Duodenal mucosa (tissue), 2 donors: ENCODE results near the gene GABARAP.
A peak's percentile ranks its signal among the peaks of the same experiment; 100 is the strongest.
"Not testable (repeated sequence)": the region's sequence is repeated elsewhere in the genome, so short reads cannot be mapped to it uniquely, and the experiment has no call there.

Source experiments
- H3K27ac ChIP-seq: one replicate; pipeline ENCODE4 v1.7.0; 2013; ENCODE audit warnings: low read depth, low read length
- H3K27me3 ChIP-seq, 2 donors: one replicate each; pipeline ENCODE4 v1.7.0; 2013; ENCODE audit warnings: low read length in 2 of 2, control low read depth in 1 of 2; ENCODE audit not compliant: insufficient read depth in 2 of 2, control insufficient read depth in 1 of 2
- H3K36me3 ChIP-seq, 2 donors: one replicate each; pipeline ENCODE4 v1.7.0; 2013; ENCODE audit warnings: low read length in 2 of 2, control low read depth in 1 of 2; ENCODE audit not compliant: insufficient read depth in 2 of 2, control insufficient read depth in 1 of 2
- H3K4me1 ChIP-seq, 2 donors: one replicate each; pipeline ENCODE4 v1.7.0; 2013; ENCODE audit warnings: low read length in 2 of 2, control low read depth in 1 of 2; ENCODE audit not compliant: insufficient read depth in 2 of 2, control insufficient read depth in 1 of 2
- H3K4me3 ChIP-seq, 2 donors: one replicate each; pipeline ENCODE4 v1.7.0; 2013; ENCODE audit warnings: low read length in 2 of 2, low read depth in 1 of 2
- H3K9ac ChIP-seq, 2 donors: one replicate each; pipeline ENCODE4 v1.7.0; 2013; ENCODE audit warnings: low read length in 2 of 2, low read depth in 1 of 2
- H3K9me3 ChIP-seq, 2 donors: one replicate each; pipeline ENCODE4 v1.7.0; 2013; ENCODE audit warnings: low read length in 2 of 2, control low read depth in 1 of 2; ENCODE audit not compliant: control insufficient read depth in 1 of 2

The GABARAP gene

DNA sequence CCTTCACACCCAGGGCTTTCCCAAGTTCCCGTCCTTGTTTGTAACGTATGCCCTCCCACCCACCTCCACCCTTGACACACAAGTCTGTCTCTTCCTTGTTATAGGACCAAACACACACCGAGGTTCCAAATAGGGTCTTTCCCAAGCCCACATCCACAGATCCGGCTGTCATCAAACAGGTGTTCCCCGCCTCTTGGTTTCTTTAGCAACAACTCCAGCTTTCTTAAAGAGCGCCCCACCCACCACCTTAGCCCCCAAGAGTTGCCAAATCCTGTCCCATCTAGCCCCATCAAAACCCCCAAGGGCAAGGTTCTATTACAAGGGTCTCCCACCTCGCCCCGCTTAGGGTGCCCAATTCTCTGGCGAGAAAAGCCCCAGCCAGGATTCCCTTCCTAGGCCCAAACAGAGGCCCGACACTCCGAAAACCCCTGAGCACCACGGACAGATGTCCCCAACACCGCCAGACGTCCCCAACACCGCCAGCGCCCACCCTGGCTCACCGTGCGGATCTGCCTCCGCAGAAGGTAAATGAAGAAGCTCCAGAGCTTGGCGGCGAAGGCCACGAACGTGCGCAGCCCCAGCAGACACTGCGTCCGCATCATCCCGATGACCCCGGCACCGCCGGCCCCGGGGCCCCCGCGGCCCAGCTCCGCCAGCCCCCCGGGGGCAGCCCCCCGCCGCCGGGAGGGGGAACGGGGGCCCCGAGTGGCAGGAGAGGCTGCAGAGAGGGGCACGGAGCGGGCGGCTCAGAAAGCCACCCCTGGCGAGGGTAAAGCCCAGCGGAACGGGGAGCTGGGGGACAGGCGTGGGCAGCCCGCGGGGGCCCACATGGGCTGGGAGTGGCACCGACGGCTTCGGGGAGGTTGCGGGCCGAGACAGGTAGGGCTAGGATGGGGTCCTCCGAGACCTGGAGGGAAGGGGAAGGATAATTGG, 8.7 kb upstream of the GABARAP start:
- Histone ChIP-seq H3K36me3 (peaks cover 18 to 29% of the 10 kb centered on the region in 2 donors), H3K9me3 (no peaks in the 10 kb centered on the region), H3K27ac (peak overlapping the region; percentile 100), H3K4me1 (peaks cover 24 to 46% of the 10 kb centered on the region in 2 donors), H3K27me3 (no peaks in the 10 kb centered on the region), H3K9ac (peak overlapping the region; percentile 89 to 97), H3K4me3 (peak overlapping the region; percentile 79 to 90)

DNA sequence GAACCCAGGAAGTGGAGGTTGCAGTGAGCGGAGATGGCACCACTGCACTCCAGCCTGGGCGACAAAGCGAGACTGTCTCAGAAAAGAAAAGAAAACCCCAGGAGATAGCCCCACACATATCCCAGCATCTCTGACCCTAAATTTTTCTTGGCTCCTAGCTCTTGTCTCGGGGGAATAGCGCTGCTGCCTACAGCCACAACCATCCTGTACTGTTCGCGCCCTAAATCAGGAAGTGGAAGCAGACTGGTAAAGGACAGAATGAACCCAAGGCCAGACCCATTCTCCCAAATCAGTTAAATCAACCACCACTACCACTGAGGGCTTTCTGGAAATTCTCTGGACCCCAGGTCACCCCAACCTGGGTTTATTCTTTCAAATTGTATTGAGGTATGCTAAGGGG, 7.6 kb upstream of the GABARAP start:
- Histone ChIP-seq H3K9me3 (no peaks in the 10 kb centered on the region), H3K4me1 (peaks cover 24 to 43% of the 10 kb centered on the region in 2 donors), H3K27ac (no peak overlapping the region), H3K4me3 (peak overlapping the region; percentile 79 to 90), H3K9ac (peak overlapping the region; percentile 89 to 97), H3K27me3 (no peaks in the 10 kb centered on the region), H3K36me3 (peaks cover 20 to 27% of the 10 kb centered on the region in 2 donors)

DNA sequence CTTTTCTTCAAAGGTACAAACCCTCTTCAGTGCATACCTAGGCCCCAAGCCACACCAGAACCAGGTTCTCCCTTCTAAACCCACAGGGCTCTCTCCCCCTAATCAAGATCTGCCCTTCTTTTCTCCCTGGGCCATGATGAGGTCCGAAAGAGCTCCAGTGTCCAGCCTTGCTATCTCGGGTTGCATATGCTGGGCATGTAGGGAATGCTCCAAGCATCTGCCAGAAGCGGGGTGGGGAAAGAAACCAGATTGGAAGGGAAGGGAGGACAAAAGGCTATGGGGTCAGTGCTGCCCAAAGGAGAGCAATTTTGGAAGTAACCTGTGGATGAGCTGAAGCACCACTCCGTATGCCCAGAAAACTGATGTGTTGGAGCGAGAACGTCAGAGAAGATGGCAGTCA, 7.0 kb upstream of the GABARAP start:
- Histone ChIP-seq H3K9me3 (no peaks in the 10 kb centered on the region), H3K27me3 (no peaks in the 10 kb centered on the region), H3K4me1 (peaks cover 24 to 36% of the 10 kb centered on the region in 2 donors), H3K36me3 (peaks cover 16 to 26% of the 10 kb centered on the region in 2 donors), H3K9ac (no peak overlapping the region), H3K4me3 (peak overlapping the region in 1 of 2 donors; percentile 6), H3K27ac (no peak overlapping the region)

DNA sequence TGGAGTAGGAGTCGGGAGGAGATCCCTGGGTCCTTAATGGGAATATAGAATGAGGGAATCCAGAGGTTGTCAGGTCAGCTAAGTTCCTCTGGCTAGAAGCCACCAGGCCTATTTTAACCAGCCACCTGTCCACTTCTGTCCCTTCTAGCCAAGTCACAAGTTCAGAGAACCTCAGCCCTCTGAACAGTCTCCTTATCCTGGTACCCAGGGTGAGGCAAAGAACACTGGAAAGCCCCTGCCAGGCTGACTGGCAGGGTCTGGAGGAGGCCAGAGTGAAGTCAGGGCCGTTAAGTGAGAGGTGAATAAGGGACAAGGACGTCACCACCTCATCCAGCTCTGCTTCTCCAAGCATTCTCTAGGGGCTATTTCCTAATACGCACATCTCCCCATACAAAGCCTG, 6.5 kb upstream of the GABARAP start:
- Histone ChIP-seq H3K27ac (no peak overlapping the region), H3K4me1 (peaks cover 24 to 33% of the 10 kb centered on the region in 2 donors)

DNA sequence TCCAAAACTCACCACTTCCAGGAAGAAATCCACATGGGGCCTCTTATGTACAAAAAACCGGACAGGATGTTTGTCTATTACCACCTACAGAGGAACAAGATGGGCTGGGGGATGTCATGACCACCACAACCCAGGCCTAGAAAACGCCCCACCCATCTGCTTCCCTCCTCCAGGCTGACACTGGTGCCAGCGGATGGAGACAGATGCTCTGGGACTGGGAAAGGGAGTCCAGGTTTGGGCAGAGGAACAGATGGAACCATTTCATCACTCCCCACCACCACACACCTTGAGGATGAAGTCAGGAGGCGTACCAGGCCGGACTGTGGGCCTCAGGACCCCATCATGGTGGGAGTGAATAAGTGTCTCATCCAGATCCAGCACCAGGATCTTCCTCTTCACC, 4.5 kb upstream of the GABARAP start:
- H3K9ac ChIP-seq: no peak overlapping the region
- no peak overlapping the region for H3K27ac ChIP-seq
- H3K4me1 ChIP-seq: peaks cover 21 to 29% of the 10 kb centered on the region in 2 donors
- H3K9me3 ChIP-seq: no peaks in the 10 kb centered on the region
- H3K27me3 ChIP-seq: no peaks in the 10 kb centered on the region
- no peak overlapping the region for H3K4me3 ChIP-seq
- H3K36me3 ChIP-seq: peaks cover 16 to 31% of the 10 kb centered on the region in 2 donors

More for the DNA sequence above, 6.5 kb upstream of the GABARAP start:
- Histone ChIP-seq H3K27me3 (no peaks in the 10 kb centered on the region), H3K36me3 (peaks cover 16 to 28% of the 10 kb centered on the region in 2 donors), H3K9me3 (no peaks in the 10 kb centered on the region), H3K4me3 (no peak overlapping the region), H3K9ac (no peak overlapping the region)

DNA sequence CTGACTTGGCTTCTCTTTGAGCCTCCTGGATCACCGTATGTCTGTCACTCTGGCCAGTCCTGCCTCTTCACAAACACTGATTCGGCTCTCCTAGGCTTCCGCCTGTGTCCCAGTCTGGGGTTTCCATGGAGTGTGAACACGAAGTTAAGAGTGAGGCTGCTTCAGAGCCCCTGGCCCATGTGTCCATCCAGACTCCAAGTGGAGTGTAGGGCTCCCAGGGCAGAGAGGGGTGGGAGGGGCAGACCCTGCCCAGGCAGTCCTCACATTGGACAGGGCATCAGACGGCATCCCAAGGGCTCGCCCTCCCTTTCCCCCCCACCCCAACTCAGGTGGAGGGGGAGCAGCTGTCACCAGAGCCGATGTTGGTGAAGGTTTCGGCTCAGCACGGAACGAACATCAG, 1.6 kb upstream of the GABARAP start:
- Histone ChIP-seq H3K9ac (peak overlapping the region in 1 of 2 donors; percentile 99), H3K36me3 (peaks cover 24 to 42% of the 10 kb centered on the region in 2 donors), H3K4me1 (peaks cover 26 to 30% of the 10 kb centered on the region in 2 donors)
- not testable (repeated sequence) for H3K4me3 ChIP-seq, H3K27me3 ChIP-seq, H3K27ac ChIP-seq, H3K9me3 ChIP-seq

DNA sequence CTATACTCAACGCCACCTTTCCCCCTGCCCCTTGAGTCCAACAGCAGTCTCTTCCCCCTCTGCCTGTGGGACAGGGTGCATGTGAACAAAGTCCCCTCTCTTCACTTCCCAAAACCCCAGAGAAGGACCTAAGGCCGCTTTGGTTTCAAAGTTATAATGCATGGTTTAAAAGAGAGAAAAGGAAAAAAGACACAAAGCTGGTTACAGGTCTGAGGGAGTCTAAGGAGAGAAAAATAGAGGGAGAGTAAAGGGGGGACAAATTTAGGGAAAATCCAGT, 1.1 kb upstream of the GABARAP start:
- Histone ChIP-seq H3K27me3 (no peaks in the 10 kb centered on the region), H3K4me3 (peak overlapping the region; percentile 94 to 97), H3K9ac (peak overlapping the region; percentile 76 to 99), H3K27ac (peak overlapping the region; percentile 99), H3K36me3 (peaks cover 24 to 42% of the 10 kb centered on the region in 2 donors), H3K4me1 (peaks cover 24 to 26% of the 10 kb centered on the region in 2 donors), H3K9me3 (no peaks in the 10 kb centered on the region)

DNA sequence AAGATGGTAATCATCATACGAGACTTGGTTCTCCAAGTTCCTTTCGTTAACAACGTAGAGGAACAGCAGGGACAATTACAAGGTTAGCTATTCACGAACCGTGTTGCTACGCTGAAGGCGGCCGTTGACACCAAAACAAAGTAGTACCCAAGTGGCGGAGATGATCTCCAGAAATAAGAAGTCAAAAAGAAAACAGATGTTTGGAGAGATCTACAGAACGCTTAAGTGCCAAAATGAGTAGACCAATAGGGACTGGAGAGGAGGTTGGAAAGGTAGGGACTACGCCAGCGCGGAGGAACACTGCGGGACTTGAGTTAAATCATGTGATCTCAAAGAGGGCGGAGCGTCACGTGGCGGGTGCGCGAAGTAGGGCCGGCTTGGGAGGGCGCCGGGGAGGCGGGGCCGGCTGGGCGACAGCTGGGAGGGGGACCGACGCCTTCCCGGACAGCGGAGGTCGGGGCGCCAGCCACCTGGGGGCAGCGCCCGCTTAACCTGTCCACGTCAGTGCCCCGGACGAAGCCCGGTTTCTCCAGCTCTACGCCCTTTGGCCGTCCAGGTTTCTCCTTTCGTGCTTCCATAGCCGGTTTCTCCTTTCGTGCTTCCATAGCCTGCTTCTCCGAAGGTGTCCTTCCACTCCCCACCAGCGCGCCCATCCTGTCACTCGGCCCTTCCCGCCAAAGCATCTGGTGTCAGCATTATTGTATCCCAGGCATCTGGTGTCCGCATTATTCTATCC, 636 bp upstream of the GABARAP start:
- Histone ChIP-seq H3K36me3 (peaks cover 24 to 42% of the 10 kb centered on the region in 2 donors), H3K27ac (peak overlapping the region; percentile 99), H3K9ac (peak overlapping the region; percentile 76 to 99), H3K4me3 (peak overlapping the region; percentile 94 to 97), H3K4me1 (peaks cover 24 to 26% of the 10 kb centered on the region in 2 donors), H3K27me3 (no peaks in the 10 kb centered on the region), H3K9me3 (no peaks in the 10 kb centered on the region)

DNA sequence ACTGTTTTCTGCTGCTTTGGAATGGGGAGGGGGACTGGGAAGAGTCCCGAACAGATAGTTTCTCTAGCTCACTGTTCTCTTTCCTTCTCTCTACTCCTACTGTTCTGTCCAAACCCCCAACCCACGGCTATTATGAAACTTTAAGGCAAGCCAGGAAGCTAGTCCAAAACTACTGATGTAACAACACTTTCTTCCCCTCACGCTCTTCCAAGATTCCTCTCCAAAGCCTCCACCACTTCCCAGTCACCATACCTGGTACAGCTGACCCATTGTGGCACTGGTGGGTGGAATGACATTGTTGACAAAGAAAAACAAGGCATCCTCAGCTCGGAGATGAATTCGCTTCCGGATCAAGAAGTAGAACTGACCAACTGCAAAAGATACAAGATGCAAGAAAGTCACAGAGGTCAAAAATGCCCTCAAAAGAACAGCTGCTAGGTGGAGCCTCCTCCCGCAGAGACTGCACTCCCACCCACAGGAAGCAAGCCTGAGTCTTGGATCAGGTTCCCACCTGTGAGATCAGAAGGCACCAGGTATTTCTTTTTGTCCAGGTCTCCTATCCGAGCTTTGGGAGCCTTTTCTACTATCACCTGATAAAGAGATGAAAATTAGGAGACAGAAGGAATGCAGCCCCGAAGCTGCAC, 1.0 kb downstream of the GABARAP start:
- Histone ChIP-seq H3K36me3 (peaks cover 27 to 37% of the 10 kb centered on the region in 2 donors), H3K27me3 (no peaks in the 10 kb centered on the region), H3K4me3 (peak overlapping the region; percentile 94 to 97), H3K4me1 (peaks cover 33 to 36% of the 10 kb centered on the region in 2 donors), H3K9me3 (no peaks in the 10 kb centered on the region), H3K27ac (peak overlapping the region; percentile 99), H3K9ac (peak overlapping the region; percentile 98 to 99)
